GM18511 (cell line): ENCODE data around the gene UCP3.

ENCODE experiments used
- ATAC-seq: cut with Tn5 transposase; IDR thresholded peaks from one replicate; pipeline ENCODE4 v1.9.1; 2021; ENCODE audit warnings: mild to moderate bottlenecking, moderate library complexity; ENCODE audit not compliant: unreplicated experiment

UCP3 gene, protein sequence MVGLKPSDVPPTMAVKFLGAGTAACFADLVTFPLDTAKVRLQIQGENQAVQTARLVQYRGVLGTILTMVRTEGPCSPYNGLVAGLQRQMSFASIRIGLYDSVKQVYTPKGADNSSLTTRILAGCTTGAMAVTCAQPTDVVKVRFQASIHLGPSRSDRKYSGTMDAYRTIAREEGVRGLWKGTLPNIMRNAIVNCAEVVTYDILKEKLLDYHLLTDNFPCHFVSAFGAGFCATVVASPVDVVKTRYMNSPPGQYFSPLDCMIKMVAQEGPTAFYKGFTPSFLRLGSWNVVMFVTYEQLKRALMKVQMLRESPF

DNA sequence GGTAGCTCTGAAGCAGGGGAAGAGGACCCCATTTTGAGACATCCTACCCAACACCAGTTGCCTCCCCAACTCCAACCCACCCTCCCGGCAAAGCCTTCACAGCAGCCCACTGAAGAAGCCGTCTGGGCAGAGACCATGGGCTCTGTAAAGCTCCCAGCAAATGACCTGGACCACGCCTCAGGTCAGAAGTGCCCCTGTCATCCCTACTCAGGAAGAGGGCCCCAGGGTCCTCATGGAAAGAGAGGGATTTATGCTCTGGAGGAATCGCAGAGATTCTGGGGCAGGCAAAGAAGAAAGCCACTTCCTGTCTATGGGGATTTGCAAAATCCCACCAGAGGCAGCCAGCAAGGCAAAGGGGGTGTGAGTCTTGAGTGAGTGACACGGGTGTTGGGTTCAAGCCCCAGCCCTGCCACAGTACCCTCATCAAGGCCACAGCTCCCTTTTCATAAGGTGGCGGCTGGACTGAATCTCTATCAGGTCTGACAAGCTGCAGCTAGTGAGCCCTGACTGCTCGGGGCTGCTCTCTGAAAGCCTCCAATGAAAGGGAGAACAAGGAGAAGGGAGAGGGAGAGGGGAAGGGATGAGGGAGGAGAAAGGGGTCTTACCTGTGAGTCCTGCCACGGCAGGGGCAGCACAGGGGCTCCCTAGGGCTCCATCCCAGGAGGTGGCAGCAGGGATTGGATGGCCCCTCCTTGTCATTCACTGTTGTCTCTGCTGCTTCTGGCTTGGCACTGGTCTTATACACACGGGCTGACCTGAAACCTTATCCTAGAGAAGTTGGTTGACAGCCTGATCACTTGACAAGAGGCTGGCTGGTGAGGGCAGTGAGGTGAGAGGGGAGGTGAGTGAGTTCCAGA, at the start of gene UCP3:
Gene UCP3 (minus strand): TSS at position 713 of the 857 bp plus-strand sequence. CDS start 2,043 bp downstream, outside the sequence.
- no peak for ATAC-seq

DNA sequence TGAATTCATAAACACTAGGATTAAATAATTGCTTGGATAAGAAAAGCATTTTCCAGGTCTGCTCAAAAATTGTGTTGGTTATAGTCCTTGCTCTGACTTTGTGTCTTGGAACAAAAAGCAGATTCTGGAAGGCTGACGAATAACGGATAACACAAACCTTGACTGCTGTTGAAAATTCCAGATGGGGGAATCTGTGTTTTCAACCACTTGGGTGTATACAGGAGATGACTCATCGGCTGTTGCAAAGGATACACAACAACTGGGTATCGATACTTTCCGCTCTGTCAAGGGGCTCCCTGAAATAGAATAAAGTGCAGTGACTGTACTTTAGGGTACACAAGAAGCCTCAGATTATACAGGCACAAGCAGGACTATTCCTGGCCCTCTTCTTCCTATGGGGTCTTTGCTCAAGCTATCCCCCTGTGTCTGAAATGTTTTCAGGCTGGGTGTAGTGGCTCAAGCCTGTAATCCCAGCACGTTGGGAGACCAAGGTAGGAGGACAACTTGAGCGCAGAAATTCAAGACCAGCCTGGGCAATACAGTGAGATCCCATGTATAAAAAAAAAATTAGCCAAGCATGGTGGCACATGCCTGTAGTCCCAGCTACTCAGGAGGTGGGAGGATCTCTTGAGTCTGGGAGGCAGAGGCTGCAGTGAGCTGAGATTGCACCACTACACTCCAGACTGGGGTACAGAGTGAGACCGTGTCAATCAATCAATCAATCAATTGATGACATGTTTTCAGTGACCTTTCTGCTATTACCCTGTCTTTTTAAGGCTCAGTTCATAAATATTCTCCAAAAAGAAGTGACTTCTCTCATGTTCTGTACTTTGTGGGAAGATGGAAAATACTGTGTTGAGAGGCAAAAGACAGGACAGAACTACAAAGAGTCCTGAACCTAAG, 48.6 kb upstream of the UCP3 start:
- ATAC-seq: no peak

DNA sequence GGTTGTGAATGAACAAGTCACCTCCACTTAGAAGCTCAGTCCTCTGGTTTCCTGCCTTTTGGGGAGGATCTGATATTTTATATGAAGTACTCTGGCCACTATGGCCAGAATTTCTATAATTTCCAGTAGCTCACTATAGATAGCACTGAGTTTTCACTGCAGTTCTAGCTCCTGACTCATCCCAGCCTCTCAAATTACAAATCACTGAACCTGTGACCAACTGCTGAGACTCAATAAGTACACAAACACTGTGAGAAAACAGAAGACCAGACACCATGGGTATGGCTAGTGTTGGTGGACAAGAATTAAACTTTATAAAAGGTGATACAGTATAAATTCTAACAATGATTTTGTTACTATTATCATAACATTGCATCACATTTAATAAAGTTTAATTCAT, 47.1 kb upstream of the UCP3 start:
- no peak for ATAC-seq

DNA sequence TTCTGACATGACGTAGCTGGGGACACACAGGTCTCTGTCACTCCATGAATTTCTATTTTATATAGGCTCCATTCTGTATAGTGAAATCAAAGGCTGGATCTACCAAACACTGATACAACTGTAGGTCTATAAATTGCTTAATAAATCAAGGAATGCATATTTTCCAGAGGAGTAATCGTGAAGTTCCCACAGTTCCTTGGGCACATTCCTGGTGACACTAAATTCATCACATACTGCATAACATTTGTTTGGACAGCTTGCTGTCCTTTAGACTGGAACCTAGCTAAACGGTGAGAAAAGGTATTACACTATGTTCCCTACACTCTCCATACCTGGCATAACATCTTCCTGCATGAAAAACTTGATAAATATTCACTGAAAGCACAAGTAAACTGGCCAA, 41.6 kb upstream of the UCP3 start:
- ATAC-seq: no peak

DNA sequence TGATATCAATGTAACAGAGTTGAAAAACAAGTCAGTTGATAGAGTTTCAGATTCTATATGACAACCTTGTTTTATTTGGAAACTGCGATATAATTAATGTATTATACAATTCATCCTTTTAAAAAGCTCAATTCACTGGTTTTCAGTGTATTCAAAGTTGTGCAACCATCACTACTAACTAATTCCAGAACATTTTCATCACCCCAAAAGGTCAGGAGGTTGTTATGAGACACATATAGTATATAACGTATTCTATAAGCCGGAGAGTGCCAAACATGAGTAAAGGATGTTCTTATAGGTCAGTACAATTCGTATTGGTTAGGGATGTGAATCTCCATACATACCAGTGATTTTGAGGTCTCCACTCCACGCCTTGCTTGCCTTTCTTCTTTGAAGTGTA, 40.1 kb upstream of the UCP3 start:
- ATAC-seq: no peak

DNA sequence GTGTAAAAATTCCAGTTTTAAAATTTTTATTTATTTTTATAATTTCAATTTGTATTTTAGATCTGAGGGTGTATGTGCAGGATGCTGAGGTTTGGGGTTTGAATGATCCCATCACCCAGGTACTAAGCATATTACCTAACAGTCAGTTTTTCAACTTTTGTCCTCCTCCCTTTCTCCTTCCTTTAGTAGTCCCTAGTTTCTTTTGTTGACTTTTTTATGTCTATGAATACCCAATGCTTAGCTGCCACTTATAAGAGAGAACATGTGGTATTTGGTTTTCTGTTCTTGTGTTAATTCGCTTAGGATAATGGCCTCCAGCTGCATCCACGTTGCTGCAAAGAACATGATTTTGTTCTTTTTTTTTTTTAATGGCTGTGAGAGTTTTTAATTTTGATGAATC, 35.7 kb upstream of the UCP3 start:
- ATAC-seq: no peak

DNA sequence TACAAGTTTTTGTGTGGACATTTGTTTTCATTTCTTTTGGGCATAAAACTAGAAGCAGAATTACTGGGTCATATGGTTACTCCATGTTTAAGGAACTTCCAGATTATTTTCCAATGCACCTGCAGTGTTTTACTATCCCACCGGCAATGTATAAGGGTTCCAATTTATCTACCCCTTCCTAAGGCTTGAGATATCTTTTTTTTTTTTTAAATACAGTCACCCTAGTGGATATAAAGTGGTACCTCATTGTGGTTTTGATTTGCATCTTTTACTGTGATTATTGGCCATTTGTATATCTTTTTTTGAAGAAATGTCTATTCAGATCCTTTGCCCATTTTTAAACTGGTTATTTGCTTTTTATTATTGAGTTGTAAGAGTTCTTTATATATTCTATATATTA, 34.6 kb upstream of the UCP3 start:
- ATAC-seq: no peak

DNA sequence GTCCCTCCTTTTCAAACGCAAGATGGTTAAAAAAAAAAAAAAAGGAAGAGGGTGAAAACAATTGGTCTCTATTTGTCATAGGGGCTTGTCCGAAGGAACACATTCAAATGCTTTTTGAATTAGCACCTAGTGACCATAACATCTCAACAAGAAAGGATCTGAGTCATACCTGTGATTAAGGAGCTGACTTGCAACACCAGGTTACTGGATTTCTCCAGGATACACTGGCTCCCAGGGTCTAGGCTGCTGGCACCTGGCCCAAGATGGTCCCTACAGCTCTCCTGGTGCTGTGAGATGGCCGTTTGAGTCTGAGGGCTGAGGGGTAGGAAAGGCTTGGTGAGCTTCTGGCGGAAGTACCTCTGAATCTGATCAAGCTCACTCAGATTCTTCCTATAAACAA, 28.4 kb upstream of the UCP3 start:
- no peak for ATAC-seq

DNA sequence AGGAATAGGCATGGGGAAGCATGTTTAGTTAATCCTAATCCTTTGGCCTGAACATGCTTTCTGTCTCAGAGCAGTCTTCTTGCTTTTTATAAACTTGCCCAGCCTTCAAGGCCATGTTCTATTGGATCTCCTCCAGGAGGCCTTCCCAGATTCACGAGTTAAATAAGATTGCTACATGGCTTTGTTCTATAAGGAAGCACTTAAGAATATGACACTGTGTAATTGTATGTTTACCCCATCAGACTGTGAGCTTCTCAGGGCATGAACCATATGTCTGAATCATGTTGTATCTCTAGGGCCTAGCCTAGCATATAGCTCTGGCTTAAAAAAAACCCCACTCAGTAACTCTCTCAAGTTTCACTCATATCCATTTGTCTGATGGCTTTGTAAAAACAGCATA, 26.4 kb upstream of the UCP3 start:
- no peak for ATAC-seq

DNA sequence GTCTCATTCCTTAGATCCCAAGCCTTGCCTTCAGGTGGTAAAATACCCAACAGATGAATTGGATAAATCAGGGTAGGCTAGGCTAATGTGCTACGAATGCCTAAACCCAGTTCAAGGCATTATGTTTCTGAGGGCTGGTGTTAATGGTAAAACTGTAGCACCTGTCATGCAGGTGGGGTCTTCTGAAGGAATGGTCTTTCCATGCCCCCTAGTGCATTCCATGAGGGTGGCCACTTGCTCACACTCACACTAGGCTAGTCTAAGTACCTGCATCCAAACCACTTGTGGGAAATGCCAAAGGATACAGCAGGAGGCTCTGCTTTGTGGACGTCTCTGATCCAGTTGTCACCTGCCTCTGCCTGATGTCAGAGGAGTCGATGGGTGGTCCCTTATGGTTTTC, 24.2 kb upstream of the UCP3 start:
- ATAC-seq: no peak

DNA sequence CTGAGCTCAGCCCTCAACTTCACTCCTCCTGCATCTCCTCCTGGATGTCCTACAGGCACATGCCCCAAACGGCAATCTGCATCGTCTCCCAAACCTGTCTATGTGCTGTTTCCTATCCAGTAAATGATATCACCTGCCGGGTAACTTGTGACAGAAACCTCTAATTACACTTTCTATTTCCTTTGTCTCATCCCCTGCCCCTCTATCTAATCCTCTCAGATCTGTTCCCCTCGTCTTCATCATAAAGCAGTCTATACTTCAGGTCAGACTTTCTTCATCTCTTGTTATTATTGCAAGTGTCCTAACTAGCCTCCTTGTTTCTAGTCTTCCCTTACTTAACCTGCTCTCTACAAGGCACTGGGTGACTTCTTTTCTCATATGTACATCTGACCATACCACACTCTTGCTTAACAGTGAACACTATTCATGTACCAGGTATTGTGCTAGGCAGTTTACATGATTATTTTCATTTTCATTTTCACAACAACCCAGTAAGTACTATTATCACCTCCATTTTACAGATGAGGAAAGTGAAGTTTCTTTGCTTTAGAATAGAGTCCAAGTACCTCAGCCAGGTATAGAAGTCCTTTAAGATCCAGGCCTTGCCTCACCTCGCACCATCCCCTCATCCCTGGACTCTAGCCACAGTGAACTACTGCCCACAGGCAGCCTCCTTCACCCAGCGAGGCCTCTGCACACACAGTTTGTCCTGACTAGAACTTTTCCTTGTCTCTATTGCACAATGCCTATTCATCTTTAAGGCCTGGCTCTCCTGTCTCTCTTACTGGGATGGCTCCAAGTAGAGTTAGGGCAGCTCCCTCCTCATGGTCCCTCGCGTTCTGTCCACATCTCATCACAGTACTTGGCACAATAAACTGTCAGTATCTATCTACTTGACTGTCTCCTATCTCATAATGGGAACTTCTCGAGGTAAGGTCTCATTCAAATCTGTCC, 22.1 kb upstream of the UCP3 start:
- peak; percentile 63 for ATAC-seq

DNA sequence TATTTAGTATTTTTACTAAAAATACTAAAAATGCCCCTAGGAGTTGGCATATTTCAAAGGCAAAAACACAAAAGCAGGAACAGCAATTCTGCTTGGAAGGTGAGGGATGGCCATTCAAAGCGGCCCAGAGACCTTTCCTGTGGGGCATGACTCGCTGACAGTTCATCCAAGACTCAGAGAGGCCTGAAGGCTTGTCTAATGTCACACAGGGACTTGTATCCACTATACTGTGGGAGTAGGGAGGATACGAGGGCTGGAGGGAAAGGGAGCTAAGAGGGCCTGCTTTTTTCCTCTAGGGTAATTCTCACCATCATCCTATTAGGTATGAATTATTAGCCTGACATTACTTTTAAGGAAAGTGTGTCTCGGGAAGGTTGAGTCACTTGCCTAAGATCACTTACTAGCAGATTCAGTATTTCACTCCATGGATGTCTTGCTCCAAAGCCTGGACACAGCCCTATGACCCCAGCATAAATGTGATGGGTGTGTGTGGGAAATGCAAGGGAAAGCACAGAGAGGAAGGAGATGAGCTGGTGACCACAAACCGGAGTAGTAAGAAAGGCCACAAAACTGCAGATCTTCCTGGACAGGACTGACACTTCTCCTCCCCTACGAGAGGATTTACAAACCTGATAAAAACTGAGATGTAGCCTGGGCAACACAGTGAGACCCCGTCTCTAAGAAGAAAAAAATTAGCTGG, 16.7 kb upstream of the UCP3 start:
- no peak for ATAC-seq

DNA sequence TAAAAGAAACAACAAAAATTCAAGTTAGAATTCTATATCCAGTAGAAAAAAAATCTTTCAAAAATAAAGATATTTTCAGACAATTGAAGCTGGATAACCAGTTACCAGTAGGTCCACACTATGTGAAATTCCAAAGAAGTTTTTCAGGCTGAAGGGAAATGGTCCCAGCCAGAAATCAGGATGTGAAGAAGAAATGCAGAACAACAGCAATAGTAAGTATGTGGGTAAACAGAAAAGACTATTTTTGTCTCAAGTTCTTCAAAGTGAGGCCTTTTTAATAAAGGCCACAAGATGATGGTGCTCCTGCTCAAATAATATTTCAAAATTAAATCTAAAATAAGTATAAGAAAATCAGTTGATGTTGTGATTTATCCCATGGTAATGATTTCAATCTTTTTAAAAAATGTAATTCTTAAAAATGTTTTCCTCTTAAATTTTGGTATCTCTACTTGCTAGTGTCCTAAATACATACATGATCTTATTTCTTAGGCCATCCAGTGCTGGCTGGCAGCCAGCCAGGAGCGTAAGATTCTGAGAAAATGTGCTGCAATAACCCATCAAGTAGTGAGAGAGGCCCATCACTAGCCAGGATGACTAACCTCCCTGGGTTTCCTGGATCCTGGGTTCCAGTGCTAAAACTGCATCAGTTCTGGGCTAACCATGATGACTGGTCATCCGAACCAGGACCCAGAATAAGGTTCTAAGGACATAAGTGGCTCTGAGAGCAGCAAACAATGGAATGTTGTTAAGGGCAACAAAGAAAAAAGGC, 15.6 kb upstream of the UCP3 start:
- no peak for ATAC-seq

DNA sequence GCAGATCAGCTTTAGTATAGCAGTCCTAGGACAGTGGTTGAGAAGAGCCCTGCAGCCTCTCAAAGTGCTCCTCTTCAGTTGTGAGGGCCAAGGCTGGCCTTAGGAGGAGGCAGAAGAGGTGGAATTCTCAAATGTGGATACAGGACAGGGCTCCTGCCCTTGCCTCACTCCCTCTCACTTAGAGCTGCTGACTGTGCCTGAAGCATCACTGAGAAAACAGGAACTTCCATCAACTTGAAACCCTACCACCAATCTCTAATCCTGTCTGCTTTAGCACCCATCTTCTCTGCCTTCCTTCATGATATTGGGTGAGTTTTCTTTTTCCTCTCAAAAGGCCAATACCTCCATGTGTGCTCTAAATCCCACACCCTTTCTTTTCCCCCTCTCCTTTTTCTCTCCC, 14.4 kb upstream of the UCP3 start:
- no peak for ATAC-seq

DNA sequence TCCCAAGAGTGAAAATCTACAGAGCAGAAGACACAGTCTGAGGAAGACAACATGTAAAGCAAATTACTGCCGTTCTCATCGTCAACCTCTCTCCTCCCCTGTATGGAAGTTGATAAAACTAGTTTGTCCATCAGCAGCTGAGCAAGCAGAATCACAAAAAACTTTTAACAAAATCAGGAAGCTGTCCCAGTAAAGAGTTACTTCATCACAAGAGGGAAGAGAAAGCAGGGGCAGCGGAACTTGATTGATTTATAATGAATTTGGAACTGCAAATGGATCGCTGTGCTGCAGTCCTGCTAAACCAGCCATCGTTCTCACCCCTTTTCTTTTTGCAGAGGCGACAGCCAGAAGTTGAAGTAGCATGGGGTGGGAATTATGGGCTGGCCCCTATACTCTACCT, 13.7 kb upstream of the UCP3 start:
- ATAC-seq: no peak

DNA sequence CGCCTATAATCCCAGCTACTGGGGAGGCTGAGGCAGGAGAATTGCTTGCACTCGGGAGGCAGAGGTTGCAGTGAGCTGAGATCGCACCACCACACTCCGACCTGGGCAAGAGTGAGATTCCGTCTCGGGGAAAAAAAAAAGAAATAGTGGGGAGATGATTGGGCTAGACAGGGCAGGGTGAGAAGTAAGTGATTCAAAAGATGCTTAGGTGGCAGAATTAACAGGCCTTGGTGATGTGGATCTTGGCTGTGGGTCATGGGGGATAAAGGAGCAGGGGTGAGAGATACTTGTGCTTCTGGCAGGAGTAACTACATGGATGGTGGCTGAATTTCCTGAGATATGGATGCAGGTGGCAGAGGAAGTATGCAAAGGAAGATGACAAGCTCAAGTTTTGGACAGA, 13.1 kb upstream of the UCP3 start:
- no peak for ATAC-seq

DNA sequence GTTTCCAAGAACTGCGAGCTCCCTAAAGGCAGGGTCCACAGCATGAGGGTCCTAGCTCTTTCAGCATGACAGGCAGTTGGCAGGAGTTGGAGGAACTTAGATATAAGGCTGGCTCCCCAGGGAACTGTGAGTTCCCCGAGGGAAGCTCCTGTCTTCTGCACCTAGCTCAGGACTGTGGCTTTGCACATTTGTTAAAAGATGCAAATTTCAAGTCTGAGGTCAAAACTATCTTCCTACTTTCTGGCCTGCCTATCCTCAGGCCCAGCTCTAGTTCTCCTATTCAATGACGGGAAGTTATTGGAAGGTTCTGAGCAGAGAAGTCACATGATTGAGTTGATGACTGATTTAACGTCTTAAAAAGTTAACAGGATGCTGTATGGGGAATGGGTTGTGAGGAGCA, 11.7 kb upstream of the UCP3 start:
- ATAC-seq: peak; percentile 64

DNA sequence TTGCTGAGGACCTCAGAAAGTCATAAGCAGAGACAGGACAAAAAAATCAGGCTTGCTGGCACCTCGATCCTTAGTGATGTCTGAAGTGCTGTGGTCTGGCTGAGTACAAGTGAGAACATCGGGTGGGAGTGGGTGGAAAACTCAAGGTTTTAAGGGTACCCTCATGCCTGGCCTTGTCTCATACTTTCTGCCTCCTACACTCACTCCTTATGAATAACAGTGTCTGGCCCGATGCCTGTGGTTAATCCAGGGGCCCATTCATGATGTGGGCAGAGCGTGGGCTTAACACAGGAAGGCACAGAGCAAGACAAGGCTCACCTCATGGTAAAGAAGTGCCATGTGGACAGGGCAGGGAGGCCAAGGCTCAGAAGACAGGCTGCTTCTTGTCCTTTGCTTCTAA, 11.0 kb upstream of the UCP3 start:
- ATAC-seq: no peak
